IMR-90 (cell line): ENCODE measurements around the gene KCNJ6.

Source experiments
- CTCF ChIP-seq: conservative IDR thresholded peaks from 2 replicates; pipeline ENCODE4 v1.5.1; 2012; ENCODE audit warnings: mild to moderate bottlenecking, low read depth, low read length, improper control_type of control experiment
- FOS ChIP-seq: fragments of 150-350 bp; IDR thresholded peaks from 2 replicates; pipeline ENCODE4 v1.6.1; 2016; ENCODE audit warnings: low read depth, low read length
- MAFK ChIP-seq: IDR thresholded peaks from 2 replicates; pipeline ENCODE4 v1.6.1; 2012; ENCODE audit warnings: low read depth, low read length, improper control_type of control experiment
- POLR2A ChIP-seq: IDR thresholded peaks from 2 replicates; pipeline ENCODE4 v1.6.1; 2012; ENCODE audit warnings: mild to moderate bottlenecking, low read depth, low read length
- RAD21 ChIP-seq: IDR thresholded peaks from 2 replicates; pipeline ENCODE4 v1.6.1; 2012; ENCODE audit warnings: low read length, improper control_type of control experiment
- RCOR1 ChIP-seq: IDR thresholded peaks from 2 replicates; pipeline ENCODE4 v1.6.1; 2012; ENCODE audit warnings: mild to moderate bottlenecking, low read length, improper control_type of control experiment; ENCODE audit not compliant: insufficient replicate concordance
- SMC3 ChIP-seq: fragments of 150-350 bp; IDR thresholded peaks from 2 replicates; pipeline ENCODE4 v1.6.1; 2016; ENCODE audit warnings: low read depth, mild to moderate bottlenecking, antibody characterized with exemption, low read length, moderate library complexity
- USF2 ChIP-seq: fragments of 150-350 bp; IDR thresholded peaks from 2 replicates; pipeline ENCODE4 v1.6.1; 2017; ENCODE audit warnings: mild to moderate bottlenecking, antibody characterized with exemption, low read length, low read depth

GRCh38 chr21:37891972-37892371 lies 24.3 kb downstream of the KCNJ6 start:
- no peak for TF ChIP-seq CTCF
- no peak for TF ChIP-seq RAD21
- TF ChIP-seq RCOR1: no peak
- no peak for TF ChIP-seq MAFK
- TF ChIP-seq USF2: no peak
- TF ChIP-seq POLR2A: no peak
- TF ChIP-seq FOS: no peak
- no peak for TF ChIP-seq SMC3
